ENCODE results near the gene ST7.
"Not testable (repeated sequence)": the region's sequence is repeated elsewhere in the genome, so short reads cannot be mapped to it uniquely, and the experiment has no call there.

The ST7 gene

GRCh38 chr7:116953372-116953905, at the start of gene ST7:
TSS of gene ST7 (plus strand) at chr7:116953501. CDS start at chr7:116953541, 40 bp downstream.
- DNase-seq: no peak

- no peak for DNase-seq
Measured at GRCh38 chr7:116906391-116906790, 46.9 kb upstream of the ST7 start.

GRCh38 chr7:116910383-116910782, 42.9 kb upstream of the ST7 start:
- DNase-seq: no peak

GRCh38 chr7:116911801-116912200, 41.5 kb upstream of the ST7 start:
- no peak for DNase-seq

- no peak for DNase-seq
Measured at GRCh38 chr7:116912269-116912909, 40.9 kb upstream of the ST7 start.

GRCh38 chr7:116918704-116919103, 34.6 kb upstream of the ST7 start:
- no peak for DNase-seq

GRCh38 chr7:116920359-116920758, 32.9 kb upstream of the ST7 start:
- DNase-seq: no peak

- DNase-seq: no peak
Measured at GRCh38 chr7:116922545-116922944, 30.8 kb upstream of the ST7 start.

- DNase-seq: no peak
Measured at GRCh38 chr7:116924741-116925140, 28.6 kb upstream of the ST7 start.

GRCh38 chr7:116929021-116929420, 24.3 kb upstream of the ST7 start:
- no peak for DNase-seq

- no peak for DNase-seq
Measured at GRCh38 chr7:116929914-116930913, 23.1 kb upstream of the ST7 start.

- DNase-seq: no peak
Measured at GRCh38 chr7:116932566-116932965, 20.7 kb upstream of the ST7 start.

- DNase-seq: no peak
Measured at GRCh38 chr7:116933465-116933864, 19.8 kb upstream of the ST7 start.

- no peak for DNase-seq
Measured at GRCh38 chr7:116934580-116934979, 18.7 kb upstream of the ST7 start.

- not testable (repeated sequence) for DNase-seq
Measured at GRCh38 chr7:116936844-116937243, 16.5 kb upstream of the ST7 start.

- no peak for DNase-seq
Measured at GRCh38 chr7:116938678-116939077, 14.6 kb upstream of the ST7 start.

GRCh38 chr7:116940689-116941370, 12.5 kb upstream of the ST7 start:
- DNase-seq: no peak

- DNase-seq: no peak
Measured at GRCh38 chr7:116942504-116942903, 10.8 kb upstream of the ST7 start.

- no peak for DNase-seq
Measured at GRCh38 chr7:116948934-116949333, 4.4 kb upstream of the ST7 start.

- DNase-seq: no peak
Measured at GRCh38 chr7:116949941-116950801, 3.1 kb upstream of the ST7 start.

- no peak for DNase-seq
Measured at GRCh38 chr7:116950889-116951351, 2.4 kb upstream of the ST7 start.

Measured in cortex of kidney (tissue), 1 donor.